ENCODE measurements around the gene NIF3L1.

- TF ChIP-seq POLR2A (IDR thresholded peaks at IDR 0.05; ENCODE audit: low read depth, low read length) (no peak), ZNF207 (IDR thresholded peaks at IDR 0.05; ENCODE audit: borderline replicate concordance) (no peak), CTCF (IDR thresholded peaks at IDR 0.05 in 2 of 3, conservative IDR thresholded peaks at IDR 0.05 in 1 of 3; ENCODE audit: control insufficient read depth in 2 of 3, extremely low read depth in 1 of 3, insufficient read depth in 1 of 3, low read depth in 3 of 3, low read length in 3 of 3) (no peak), BHLHE40 (IDR thresholded peaks at IDR 0.05; ENCODE audit: borderline replicate concordance in 1 of 2, low read depth in 2 of 2, low read length in 1 of 2) (no peak), ASH2L (IDR thresholded peaks at IDR 0.05; ENCODE audit: borderline replicate concordance, low read depth) (no peak), EZH2 (IDR thresholded peaks at IDR 0.05; ENCODE audit: borderline replicate concordance, control insufficient read depth, low read depth, low read length) (no peak), MAX (IDR thresholded peaks at IDR 0.05; ENCODE audit: low read depth, low read length) (no peak), EP300 (IDR thresholded peaks at IDR 0.05; ENCODE audit: borderline replicate concordance in 1 of 2, control insufficient read depth in 1 of 2, low read depth in 2 of 2, low read length in 2 of 2) (no peak), CHD2 (IDR thresholded peaks at IDR 0.05; ENCODE audit: borderline replicate concordance, low read depth, low read length) (no peak), CEBPB (IDR thresholded peaks at IDR 0.05; ENCODE audit: borderline replicate concordance in 1 of 2, low read depth in 2 of 2, low read length in 2 of 2) (no peak), POLR2AphosphoS5 (IDR thresholded peaks at IDR 0.05; ENCODE audit: low read length) (no peak), IRF4 (IDR thresholded peaks at IDR 0.05; ENCODE audit: low read depth, low read length) (no peak), REST (IDR thresholded peaks at IDR 0.05; ENCODE audit: low read depth, low read length) (no peak)
Measured at GRCh38 chr2:200843993-200844948, 44.9 kb upstream of the NIF3L1 start.
